GM23338 (cell line): ENCODE results near the gene GPC2.
A peak's percentile ranks its signal among the peaks of the same experiment; 100 is the strongest.
"Not testable (repeated sequence)": the region's sequence is repeated elsewhere in the genome, so short reads cannot be mapped to it uniquely, and the experiment has no call there.

Experiments
- CREB1 ChIP-seq: fragments of 250-450 bp; sonication (Bioruptor Pico); IDR thresholded peaks from 2 replicates; pipeline ENCODE4 v1.5.0; 2020; ENCODE audit warnings: low read depth, mild to moderate bottlenecking, moderate library complexity
- ETS1 ChIP-seq: IDR thresholded peaks from 2 replicates; pipeline ENCODE4 v1.6.1; 2016; ENCODE audit warnings: antibody characterized with exemption
- EZH2 ChIP-seq: fragments of 200-600 bp; sonication (generic); IDR thresholded peaks from one replicate; pipeline ENCODE4 v1.8.0; 2017; ENCODE audit warnings: antibody characterized with exemption, mild to moderate bottlenecking, low read depth; ENCODE audit not compliant: unreplicated experiment
- EZH2phosphoT487 ChIP-seq: fragments of 200-600 bp; sonication (generic); IDR thresholded peaks from one replicate; pipeline ENCODE4 v1.8.1; 2018; ENCODE audit warnings: antibody characterized with exemption; ENCODE audit not compliant: unreplicated experiment
- JUNB ChIP-seq: IDR thresholded peaks from one replicate; pipeline ENCODE4 v1.6.1; 2016; ENCODE audit warnings: antibody characterized with exemption; ENCODE audit not compliant: unreplicated experiment
- NANOG ChIP-seq: IDR thresholded peaks from 2 replicates; pipeline ENCODE4 v1.6.1; 2016; ENCODE audit warnings: antibody characterized with exemption, borderline replicate concordance
- POLR2AphosphoS5 ChIP-seq: IDR thresholded peaks from 2 replicates; pipeline ENCODE4 v1.6.1; 2016; ENCODE audit warnings: antibody characterized with exemption, low read depth
- STAT1 ChIP-seq: IDR thresholded peaks from one replicate; pipeline ENCODE4 v1.6.1; 2016; ENCODE audit warnings: antibody characterized with exemption; ENCODE audit not compliant: unreplicated experiment
- ZNF114 ChIP-seq: fragments of 250-450 bp; sonication (Bioruptor Pico); IDR thresholded peaks from 2 replicates; pipeline ENCODE4 v1.5.0; 2020; ENCODE audit warnings: mild to moderate bottlenecking, moderate library complexity
- ZNF331 ChIP-seq: fragments of 250-450 bp; sonication (Bioruptor Pico); IDR thresholded peaks from 2 replicates; pipeline ENCODE4 v1.5.0; 2020; ENCODE audit warnings: low read depth, mild to moderate bottlenecking, moderate library complexity
- ZNF462 ChIP-seq: fragments of 250-450 bp; sonication (Bioruptor Pico); IDR thresholded peaks from 2 replicates; pipeline ENCODE4 v1.5.0; 2020; ENCODE audit warnings: mild to moderate bottlenecking, moderate library complexity
- TF ChIP-seq, protein P1 (sequence below), 2 experiments: fragments of 200-600 bp in 1 of 2; sonication (generic) in 1 of 2; conservative IDR thresholded peaks; 2 replicates each; pipeline versions ENCODE4 v1.5.1 to v1.6.1; 2016 to 2017; ENCODE audit warnings: antibody characterized with exemption in 2 of 2, low read depth in 2 of 2, mild to moderate bottlenecking in 2 of 2, moderate library complexity in 1 of 2
- TF ChIP-seq, protein P2 (sequence below): IDR thresholded peaks from one replicate; pipeline ENCODE4 v1.6.1; 2018; ENCODE audit warnings: antibody characterized with exemption; ENCODE audit not compliant: unreplicated experiment

DNA sequence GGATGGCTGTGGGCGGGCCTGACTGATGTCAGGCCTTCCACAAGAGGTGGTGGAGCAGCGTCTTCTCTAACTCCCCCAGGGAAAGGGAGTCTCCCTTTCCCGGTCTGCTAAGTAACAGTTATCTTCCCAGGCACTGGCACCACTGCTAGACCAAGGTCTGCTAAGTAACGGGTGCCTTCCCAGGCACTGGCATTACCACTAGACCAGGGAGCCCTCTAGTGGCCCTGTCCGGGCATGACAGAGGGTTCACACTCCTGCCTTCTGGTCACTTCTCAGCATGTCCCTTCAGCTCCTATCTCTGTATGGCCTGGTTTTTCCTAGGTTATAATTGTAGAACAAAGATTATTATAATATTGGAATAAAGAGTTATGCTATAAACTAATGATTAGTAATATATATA lies 40.8 kb upstream of the GPC2 start:
- TF ChIP-seq, protein P1, sequence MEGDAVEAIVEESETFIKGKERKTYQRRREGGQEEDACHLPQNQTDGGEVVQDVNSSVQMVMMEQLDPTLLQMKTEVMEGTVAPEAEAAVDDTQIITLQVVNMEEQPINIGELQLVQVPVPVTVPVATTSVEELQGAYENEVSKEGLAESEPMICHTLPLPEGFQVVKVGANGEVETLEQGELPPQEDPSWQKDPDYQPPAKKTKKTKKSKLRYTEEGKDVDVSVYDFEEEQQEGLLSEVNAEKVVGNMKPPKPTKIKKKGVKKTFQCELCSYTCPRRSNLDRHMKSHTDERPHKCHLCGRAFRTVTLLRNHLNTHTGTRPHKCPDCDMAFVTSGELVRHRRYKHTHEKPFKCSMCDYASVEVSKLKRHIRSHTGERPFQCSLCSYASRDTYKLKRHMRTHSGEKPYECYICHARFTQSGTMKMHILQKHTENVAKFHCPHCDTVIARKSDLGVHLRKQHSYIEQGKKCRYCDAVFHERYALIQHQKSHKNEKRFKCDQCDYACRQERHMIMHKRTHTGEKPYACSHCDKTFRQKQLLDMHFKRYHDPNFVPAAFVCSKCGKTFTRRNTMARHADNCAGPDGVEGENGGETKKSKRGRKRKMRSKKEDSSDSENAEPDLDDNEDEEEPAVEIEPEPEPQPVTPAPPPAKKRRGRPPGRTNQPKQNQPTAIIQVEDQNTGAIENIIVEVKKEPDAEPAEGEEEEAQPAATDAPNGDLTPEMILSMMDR (conservative IDR thresholded peaks at IDR 0.05; ENCODE audit: low read depth in 2 of 2), result peak; percentile 48 to 68
- TF ChIP-seq STAT1; EZH2; ZNF114 (CRISPR knock-in tag); POLR2AphosphoS5; JUNB; CREB1 (CRISPR knock-in tag); EZH2phosphoT487; NANOG; ETS1; ZNF462; ZNF331: not testable (repeated sequence)
- TF ChIP-seq, protein P2, sequence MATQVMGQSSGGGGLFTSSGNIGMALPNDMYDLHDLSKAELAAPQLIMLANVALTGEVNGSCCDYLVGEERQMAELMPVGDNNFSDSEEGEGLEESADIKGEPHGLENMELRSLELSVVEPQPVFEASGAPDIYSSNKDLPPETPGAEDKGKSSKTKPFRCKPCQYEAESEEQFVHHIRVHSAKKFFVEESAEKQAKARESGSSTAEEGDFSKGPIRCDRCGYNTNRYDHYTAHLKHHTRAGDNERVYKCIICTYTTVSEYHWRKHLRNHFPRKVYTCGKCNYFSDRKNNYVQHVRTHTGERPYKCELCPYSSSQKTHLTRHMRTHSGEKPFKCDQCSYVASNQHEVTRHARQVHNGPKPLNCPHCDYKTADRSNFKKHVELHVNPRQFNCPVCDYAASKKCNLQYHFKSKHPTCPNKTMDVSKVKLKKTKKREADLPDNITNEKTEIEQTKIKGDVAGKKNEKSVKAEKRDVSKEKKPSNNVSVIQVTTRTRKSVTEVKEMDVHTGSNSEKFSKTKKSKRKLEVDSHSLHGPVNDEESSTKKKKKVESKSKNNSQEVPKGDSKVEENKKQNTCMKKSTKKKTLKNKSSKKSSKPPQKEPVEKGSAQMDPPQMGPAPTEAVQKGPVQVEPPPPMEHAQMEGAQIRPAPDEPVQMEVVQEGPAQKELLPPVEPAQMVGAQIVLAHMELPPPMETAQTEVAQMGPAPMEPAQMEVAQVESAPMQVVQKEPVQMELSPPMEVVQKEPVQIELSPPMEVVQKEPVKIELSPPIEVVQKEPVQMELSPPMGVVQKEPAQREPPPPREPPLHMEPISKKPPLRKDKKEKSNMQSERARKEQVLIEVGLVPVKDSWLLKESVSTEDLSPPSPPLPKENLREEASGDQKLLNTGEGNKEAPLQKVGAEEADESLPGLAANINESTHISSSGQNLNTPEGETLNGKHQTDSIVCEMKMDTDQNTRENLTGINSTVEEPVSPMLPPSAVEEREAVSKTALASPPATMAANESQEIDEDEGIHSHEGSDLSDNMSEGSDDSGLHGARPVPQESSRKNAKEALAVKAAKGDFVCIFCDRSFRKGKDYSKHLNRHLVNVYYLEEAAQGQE, result not testable (repeated sequence)
